ENCODE measurements around the gene NOP14.
"Not testable (repeated sequence)": the region's sequence is repeated elsewhere in the genome, so short reads cannot be mapped to it uniquely, and the experiment has no call there.

The NOP14 gene

GRCh38 chr4:2961811-2962441 lies 1.3 kb downstream of the NOP14 start:
- no peak for DNase-seq (ENCODE audit: low read depth in 2 of 2, low spot score in 1 of 2)

- DNase-seq (ENCODE audit: low read depth in 2 of 2, low spot score in 1 of 2) = no peak
These were observed 1.8 kb downstream of the NOP14 start for GRCh38 chr4:2961421-2961810.

- not testable (repeated sequence) for DNase-seq (ENCODE audit: low read depth in 2 of 2, low spot score in 1 of 2)
These were observed 2.8 kb downstream of the NOP14 start for GRCh38 chr4:2960450-2960849.

GRCh38 chr4:2958446-2958845 lies 4.8 kb downstream of the NOP14 start:
- no peak for DNase-seq (ENCODE audit: low read depth in 2 of 2, low spot score in 1 of 2)

GRCh38 chr4:2955186-2956044 lies 7.8 kb downstream of the NOP14 start:
- not testable (repeated sequence) for DNase-seq (ENCODE audit: low read depth in 2 of 2, low spot score in 1 of 2)

GRCh38 chr4:2954358-2955185 lies 8.6 kb downstream of the NOP14 start:
- no peak for DNase-seq (ENCODE audit: low read depth in 2 of 2, low spot score in 1 of 2)

- DNase-seq (ENCODE audit: low read depth in 2 of 2, low spot score in 1 of 2) = no peak
These were observed 9.7 kb downstream of the NOP14 start for GRCh38 chr4:2953496-2953895.

GRCh38 chr4:2950221-2950989 lies 12.8 kb downstream of the NOP14 start:
- no peak for DNase-seq (ENCODE audit: low read depth in 2 of 2, low spot score in 1 of 2)

- no peak for DNase-seq (ENCODE audit: low read depth in 2 of 2, low spot score in 1 of 2)
These were observed 13.5 kb downstream of the NOP14 start for GRCh38 chr4:2949782-2950125.

- DNase-seq (ENCODE audit: low read depth in 2 of 2, low spot score in 1 of 2) = no peak
These were observed 14.1 kb downstream of the NOP14 start for GRCh38 chr4:2948895-2949781.

- no peak for DNase-seq (ENCODE audit: low read depth in 2 of 2, low spot score in 1 of 2)
These were observed 15.3 kb downstream of the NOP14 start for GRCh38 chr4:2947926-2948325.

GRCh38 chr4:2946812-2947600 lies 16.2 kb downstream of the NOP14 start:
- DNase-seq (ENCODE audit: low read depth in 2 of 2, low spot score in 1 of 2) = no peak

GRCh38 chr4:2945619-2946604 lies 17.3 kb downstream of the NOP14 start:
- not testable (repeated sequence) for DNase-seq (ENCODE audit: low read depth in 2 of 2, low spot score in 1 of 2)

- no peak for DNase-seq (ENCODE audit: low read depth in 2 of 2, low spot score in 1 of 2)
These were observed 18.4 kb downstream of the NOP14 start for GRCh38 chr4:2944586-2945526.

GRCh38 chr4:2944091-2944482 lies 19.1 kb downstream of the NOP14 start:
- no peak for DNase-seq (ENCODE audit: low read depth in 2 of 2, low spot score in 1 of 2)

GRCh38 chr4:2943364-2944090 lies 19.7 kb downstream of the NOP14 start:
- DNase-seq (ENCODE audit: low read depth in 2 of 2, low spot score in 1 of 2) = no peak

Data from stimulated activated CD8-positive, alpha-beta memory T cell treated with anti-CD3 and anti-CD28 coated beads, Interleukin-4, amount 100 ng/mL, for 4 hours (primary cell).